ENCODE results near the gene IARS2.

Gene IARS2

DNA sequence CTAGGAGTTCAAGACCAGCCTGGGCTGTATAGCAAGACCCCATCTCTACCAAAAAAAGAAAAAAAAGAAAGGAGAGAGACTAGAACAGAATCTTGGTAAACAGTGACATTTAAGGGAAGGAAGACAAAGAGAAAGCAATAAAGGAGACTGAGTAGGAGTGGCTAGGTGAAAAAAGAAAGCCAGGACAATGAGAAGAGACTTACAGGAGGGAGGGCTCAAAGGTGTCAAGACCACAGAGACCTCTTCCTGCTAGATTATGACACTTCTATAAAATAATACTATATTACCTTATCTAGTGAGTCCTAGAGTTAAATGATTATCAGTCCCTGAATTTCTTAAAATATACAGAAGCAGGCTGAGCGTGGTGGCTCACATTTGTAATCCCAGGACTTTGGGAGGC is 37.6 kb upstream of the IARS2 start:
- H3K4me1 ChIP-seq, result no peaks in the 10 kb centered on the region
- H3K9me3 ChIP-seq, result no peaks in the 10 kb centered on the region
- H3K4me3 ChIP-seq, result no peak overlapping the region
- intact Hi-C loops (cut with DNase I; ENCODE audit: low total_unique reads), result no loop called here
- no peak for DNase-seq
- H3K27me3 ChIP-seq, result no peaks in the 10 kb centered on the region
- H3K36me3 ChIP-seq, result peaks cover 17 to 33% (median 22%) of the 10 kb centered on the region in 3 donors
- no peak overlapping the region for H3K27ac ChIP-seq
- TF ChIP-seq, protein P1, sequence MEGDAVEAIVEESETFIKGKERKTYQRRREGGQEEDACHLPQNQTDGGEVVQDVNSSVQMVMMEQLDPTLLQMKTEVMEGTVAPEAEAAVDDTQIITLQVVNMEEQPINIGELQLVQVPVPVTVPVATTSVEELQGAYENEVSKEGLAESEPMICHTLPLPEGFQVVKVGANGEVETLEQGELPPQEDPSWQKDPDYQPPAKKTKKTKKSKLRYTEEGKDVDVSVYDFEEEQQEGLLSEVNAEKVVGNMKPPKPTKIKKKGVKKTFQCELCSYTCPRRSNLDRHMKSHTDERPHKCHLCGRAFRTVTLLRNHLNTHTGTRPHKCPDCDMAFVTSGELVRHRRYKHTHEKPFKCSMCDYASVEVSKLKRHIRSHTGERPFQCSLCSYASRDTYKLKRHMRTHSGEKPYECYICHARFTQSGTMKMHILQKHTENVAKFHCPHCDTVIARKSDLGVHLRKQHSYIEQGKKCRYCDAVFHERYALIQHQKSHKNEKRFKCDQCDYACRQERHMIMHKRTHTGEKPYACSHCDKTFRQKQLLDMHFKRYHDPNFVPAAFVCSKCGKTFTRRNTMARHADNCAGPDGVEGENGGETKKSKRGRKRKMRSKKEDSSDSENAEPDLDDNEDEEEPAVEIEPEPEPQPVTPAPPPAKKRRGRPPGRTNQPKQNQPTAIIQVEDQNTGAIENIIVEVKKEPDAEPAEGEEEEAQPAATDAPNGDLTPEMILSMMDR (IDR thresholded peaks at IDR 0.05), result no peak

DNA sequence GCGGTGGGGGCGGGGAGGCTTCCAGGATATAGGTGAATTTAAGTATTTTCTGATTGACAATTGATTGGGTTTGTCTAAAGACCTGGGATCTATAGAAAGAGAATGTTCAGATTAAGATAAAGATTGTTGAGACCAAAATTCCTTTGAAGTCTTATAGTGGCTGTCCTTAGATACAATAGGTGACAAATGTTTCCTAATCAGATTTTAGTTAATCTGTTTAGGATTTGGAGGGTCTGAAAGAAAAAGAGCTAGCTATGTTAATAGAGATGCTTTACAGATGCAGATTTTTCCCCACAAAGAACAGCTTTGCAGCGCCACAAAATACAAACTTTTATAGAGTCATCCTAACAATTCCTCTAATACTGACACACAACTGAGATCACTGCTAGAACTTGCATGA is 33.1 kb upstream of the IARS2 start:
- Histone ChIP-seq H3K9me3 (no peaks in the 10 kb centered on the region), H3K27ac (no peak overlapping the region), H3K36me3 (peaks cover 24 to 58% (median 53%) of the 10 kb centered on the region in 3 donors), H3K4me1 (no peaks in the 10 kb centered on the region), H3K4me3 (no peak overlapping the region), H3K27me3 (no peaks in the 10 kb centered on the region)
- no peak for DNase-seq
- TF ChIP-seq, protein P1 (IDR thresholded peaks at IDR 0.05), result no peak
- intact Hi-C loops (cut with DNase I; ENCODE audit: low total_unique reads), result no loop called here

DNA sequence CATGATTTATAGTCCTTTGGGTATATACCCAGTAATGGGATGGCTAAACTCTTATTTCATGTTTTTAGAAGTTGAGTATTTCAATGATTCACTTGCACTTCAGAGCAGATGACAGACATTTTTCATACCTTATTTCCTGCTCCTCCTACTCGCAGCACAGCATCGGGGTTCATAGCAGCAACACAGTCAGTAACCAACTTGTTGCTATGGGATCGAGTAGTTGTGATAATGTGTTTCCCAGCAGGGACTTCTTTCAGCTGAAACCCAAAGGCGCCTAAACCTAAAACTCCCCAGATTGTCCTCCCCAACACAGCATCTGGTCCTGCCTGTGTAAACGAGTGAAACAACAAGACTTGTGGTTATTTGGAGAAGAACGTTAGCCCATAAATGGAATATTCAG is 31.3 kb upstream of the IARS2 start:
- Histone ChIP-seq H3K4me1 (no peaks in the 10 kb centered on the region), H3K27me3 (no peaks in the 10 kb centered on the region), H3K36me3 (peaks cover 38 to 60% (median 56%) of the 10 kb centered on the region in 3 donors), H3K27ac (no peak overlapping the region), H3K4me3 (no peak overlapping the region), H3K9me3 (no peaks in the 10 kb centered on the region)
- DNase-seq, result no peak
- intact Hi-C loops (cut with DNase I; ENCODE audit: low total_unique reads), result no loop called here
- TF ChIP-seq, protein P1 (IDR thresholded peaks at IDR 0.05), result no peak

DNA sequence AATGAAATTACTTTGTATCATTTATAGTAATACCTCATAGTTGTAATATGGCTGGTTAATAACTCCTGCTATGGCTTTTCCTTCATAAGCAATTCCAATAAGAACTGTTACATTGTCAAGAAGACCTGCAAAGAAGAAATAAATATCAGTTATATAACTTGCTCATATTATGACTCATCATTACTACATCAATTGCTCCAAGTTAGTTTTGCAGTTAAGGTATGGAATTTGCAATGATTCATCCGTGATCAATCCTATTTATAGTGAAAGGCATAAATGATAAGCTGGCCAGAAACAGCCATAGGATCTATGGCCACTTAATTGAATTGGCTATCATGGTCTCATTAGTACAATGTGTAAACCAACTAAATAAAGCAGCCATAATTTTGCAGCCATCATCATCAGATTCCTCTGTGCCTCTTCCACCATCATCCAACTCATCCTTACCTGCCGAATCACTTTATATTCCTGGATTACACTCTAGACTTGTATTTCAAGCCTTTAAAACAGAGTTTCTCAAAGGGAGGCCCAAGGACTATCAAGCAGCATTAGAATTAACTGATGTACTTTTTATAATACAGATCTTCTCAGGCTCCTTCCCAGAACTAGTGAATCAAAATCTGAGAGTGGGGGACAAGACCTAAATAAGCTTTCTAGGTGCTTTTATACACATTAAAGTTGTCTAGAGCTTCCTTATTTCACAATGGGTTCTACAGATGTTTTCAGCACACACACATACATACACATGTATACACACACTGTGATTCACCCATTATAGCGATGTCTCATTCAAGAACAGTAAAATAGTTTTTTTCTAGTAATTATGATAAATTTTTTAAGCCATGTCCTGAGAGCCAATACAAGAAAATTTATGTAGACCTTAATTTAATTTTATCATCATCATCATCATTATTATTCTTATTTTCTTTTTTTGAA is 26.4 kb upstream of the IARS2 start:
- Histone ChIP-seq H3K9me3 (no peaks in the 10 kb centered on the region), H3K27ac (no peak overlapping the region), H3K27me3 (no peaks in the 10 kb centered on the region), H3K4me1 (no peaks in the 10 kb centered on the region), H3K36me3 (peaks cover 25 to 77% (median 61%) of the 10 kb centered on the region in 3 donors), H3K4me3 (no peak overlapping the region)
- intact Hi-C loops (cut with DNase I; ENCODE audit: low total_unique reads), result no loop called here
- DNase-seq, result no peak
- TF ChIP-seq, protein P1 (IDR thresholded peaks at IDR 0.05), result no peak

DNA sequence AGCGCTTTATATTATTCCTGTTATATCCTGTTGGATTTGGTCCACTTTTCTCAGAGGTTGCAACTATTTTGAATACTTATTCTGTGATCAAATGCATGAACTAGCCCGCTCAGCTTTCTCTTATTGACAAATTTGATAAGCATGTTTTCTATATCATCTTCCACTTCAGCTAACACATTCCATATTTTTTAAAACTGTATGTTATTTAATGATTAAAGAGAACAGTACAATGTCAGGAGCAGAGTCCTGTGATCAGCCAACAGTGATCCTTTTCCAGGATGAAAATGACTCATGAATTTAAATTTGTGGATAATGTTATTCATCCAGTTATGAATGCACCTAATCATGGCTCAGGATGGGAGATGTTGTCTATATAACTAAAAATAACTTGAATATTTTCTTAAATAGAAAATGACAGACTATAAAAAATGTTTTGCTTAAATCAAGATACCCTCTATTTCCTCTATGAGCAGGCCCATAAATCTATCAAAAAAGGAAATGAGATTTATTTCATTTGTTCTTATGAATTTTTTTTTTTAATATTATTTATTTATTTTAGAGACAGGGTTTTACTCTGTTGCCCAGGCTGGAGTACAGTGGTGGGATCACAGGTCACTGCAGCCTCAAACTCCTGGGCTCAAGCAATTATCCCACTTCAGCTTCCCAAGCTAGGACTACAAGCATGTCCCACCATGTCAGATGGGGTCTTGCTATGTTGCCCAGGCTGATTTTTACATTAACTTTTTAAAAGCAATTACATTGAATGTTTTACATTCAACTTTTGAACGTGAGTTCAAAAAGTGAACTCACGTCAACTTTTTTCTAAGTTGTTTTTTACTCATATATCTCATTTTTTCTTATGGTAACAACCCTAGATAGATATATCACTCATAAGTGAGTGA is 16.8 kb upstream of the IARS2 start:
- H3K36me3 ChIP-seq, result peaks cover 19 to 25% (median 22%) of the 10 kb centered on the region in 3 donors
- H3K27ac ChIP-seq, result no peak overlapping the region
- TF ChIP-seq, protein P1 (IDR thresholded peaks at IDR 0.05), result no peak
- H3K9me3 ChIP-seq, result no peaks in the 10 kb centered on the region
- H3K4me1 ChIP-seq, result no peaks in the 10 kb centered on the region
- DNase-seq, result no peak
- intact Hi-C loops (cut with DNase I; ENCODE audit: low total_unique reads), result no loop called here
- no peak overlapping the region for H3K4me3 ChIP-seq
- no peaks in the 10 kb centered on the region for H3K27me3 ChIP-seq

All from tibial artery (tissue), 4 donors.